KMS-11 (cell line): ENCODE data around the gene GOLM1.

Experiments used
- H2AFZ ChIP-seq: fragments of 200-600 bp; sonication (generic); 2 replicates; pipeline ENCODE4 v1.6.1; 2016; ENCODE audit warnings: antibody characterized with exemption, mixed run types, low read depth
- H3K27ac ChIP-seq: fragments of 200-600 bp; sonication (generic); 2 replicates; pipeline ENCODE4 v1.6.1; 2016; ENCODE audit warnings: mild to moderate bottlenecking, mixed run types
- H3K27me3 ChIP-seq: fragments of 200-600 bp; sonication (generic); 2 replicates; pipeline ENCODE4 v1.6.1; 2017; ENCODE audit warnings: mild to moderate bottlenecking, low read depth, mixed run types, moderate library complexity; ENCODE audit not compliant: insufficient read depth
- H3K36me3 ChIP-seq: fragments of 200-600 bp; sonication (generic); 2 replicates; pipeline ENCODE4 v1.6.1; 2017; ENCODE audit warnings: mild to moderate bottlenecking, mixed run types; ENCODE audit not compliant: insufficient read depth
- H3K4me1 ChIP-seq: fragments of 200-600 bp; sonication (generic); 2 replicates; pipeline ENCODE4 v1.6.1; 2016; ENCODE audit warnings: mild to moderate bottlenecking, low read depth, mixed run types; ENCODE audit not compliant: poor library complexity, severe bottlenecking
- H3K4me2 ChIP-seq: fragments of 200-600 bp; sonication (generic); 2 replicates; pipeline ENCODE4 v1.7.0; 2016; ENCODE audit warnings: mild to moderate bottlenecking, mixed run types
- H3K4me3 ChIP-seq: fragments of 200-600 bp; sonication (generic); IDR thresholded peaks from 2 replicates; pipeline ENCODE4 v1.6.1; 2017; ENCODE audit warnings: low read depth, low read length, mixed read lengths; ENCODE audit not compliant: insufficient read depth
- H3K79me2 ChIP-seq: fragments of 200-600 bp; sonication (generic); 2 replicates; pipeline ENCODE4 v1.6.1; 2016; ENCODE audit warnings: low read depth, mixed run types; ENCODE audit not compliant: insufficient read depth
- H3K9ac ChIP-seq: fragments of 200-600 bp; sonication (generic); 2 replicates; pipeline ENCODE4 v1.6.1; 2016; ENCODE audit warnings: mild to moderate bottlenecking, mixed run types
- H4K20me1 ChIP-seq: fragments of 200-600 bp; sonication (generic); 2 replicates; pipeline ENCODE4 v1.6.1; 2016; ENCODE audit warnings: mild to moderate bottlenecking, mixed run types; ENCODE audit not compliant: insufficient read depth
- CTCF ChIP-seq: fragments of 200-600 bp; sonication (generic); conservative IDR thresholded peaks from 2 replicates; pipeline ENCODE4 v1.6.1; 2017; ENCODE audit warnings: low read depth, mild to moderate bottlenecking, antibody characterized with exemption, low read length, moderate library complexity, mixed read lengths

GOLM1 gene

GRCh38 chr9:86005253-86005775 lies 94.0 kb downstream of the GOLM1 start:
- no peak overlapping the region for H3K4me2 ChIP-seq
- no peaks in the 10 kb centered on the region for H4K20me1 ChIP-seq
- no peaks in the 10 kb centered on the region for H3K4me1 ChIP-seq
- H3K4me3 ChIP-seq = no peak overlapping the region
- peaks cover 8% of the 10 kb centered on the region; the same call in 1 of the 2 replicates for H3K36me3 ChIP-seq
- TF ChIP-seq CTCF = no peak
- H3K27ac ChIP-seq = no peak overlapping the region
- H3K9ac ChIP-seq = no peak overlapping the region
- H2AFZ ChIP-seq = no peak overlapping the region
- no peaks in the 10 kb centered on the region for H3K79me2 ChIP-seq
- H3K27me3 ChIP-seq = no peaks in the 10 kb centered on the region

GRCh38 chr9:85995599-85995998 lies 103.8 kb downstream of the GOLM1 start:
- no peak overlapping the region for H3K9ac ChIP-seq
- H3K4me2 ChIP-seq = no peak overlapping the region
- no peak for TF ChIP-seq CTCF
- H3K27me3 ChIP-seq = no peaks in the 10 kb centered on the region; the same call in 1 of the 2 replicates
- H3K4me1 ChIP-seq = no peaks in the 10 kb centered on the region
- no peak overlapping the region for H3K4me3 ChIP-seq
- H4K20me1 ChIP-seq = no peaks in the 10 kb centered on the region
- no peak overlapping the region for H3K27ac ChIP-seq
- no peak overlapping the region for H2AFZ ChIP-seq
- no peaks in the 10 kb centered on the region for H3K79me2 ChIP-seq
- no peaks in the 10 kb centered on the region for H3K36me3 ChIP-seq

- TF ChIP-seq CTCF = no peak
- Histone ChIP-seq H3K4me3 (no peak overlapping the region), H3K4me1 (no peaks in the 10 kb centered on the region), H3K9ac (no peak overlapping the region), H3K4me2 (no peak overlapping the region), H2AFZ (no peak overlapping the region), H3K27ac (no peak overlapping the region), H4K20me1 (no peaks in the 10 kb centered on the region), H3K27me3 (no peaks in the 10 kb centered on the region; the same call in 1 of the 2 replicates), H3K36me3 (no peaks in the 10 kb centered on the region), H3K79me2 (no peaks in the 10 kb centered on the region)
Measured at GRCh38 chr9:85995097-85995496, 104.3 kb downstream of the GOLM1 start.

GRCh38 chr9:85994191-85994590 lies 105.2 kb downstream of the GOLM1 start:
- Histone ChIP-seq H3K4me3 (no peak overlapping the region), H4K20me1 (no peaks in the 10 kb centered on the region), H3K79me2 (no peaks in the 10 kb centered on the region), H2AFZ (no peak overlapping the region), H3K4me2 (no peak overlapping the region), H3K4me1 (no peaks in the 10 kb centered on the region), H3K27ac (no peak overlapping the region), H3K36me3 (no peaks in the 10 kb centered on the region), H3K27me3 (no peaks in the 10 kb centered on the region; the same call in 1 of the 2 replicates), H3K9ac (no peak overlapping the region)
- no peak for TF ChIP-seq CTCF
